HG03469 (cell line): Measurements from ENCODE around the gene AADAC.
"Not testable (repeated sequence)": the region's sequence is repeated elsewhere in the genome, so short reads cannot be mapped to it uniquely, and the experiment has no call there.

Experiments
- ATAC-seq: cut with Tn5 transposase; IDR thresholded peaks from one replicate; pipeline ENCODE4 v1.9.1; 2021; ENCODE audit warnings: mild to moderate bottlenecking, moderate library complexity, moderate number of reproducible peaks; ENCODE audit not compliant: unreplicated experiment

The AADAC gene

GRCh38 chr3:151813799-151814198, at the start of gene AADAC:
AADAC (plus strand) TSS chr3:151814116; CDS start chr3:151814163, 47 bp downstream.
- ATAC-seq = no peak

GRCh38 chr3:151764699-151765098, 49.2 kb upstream of the AADAC start:
- not testable (repeated sequence) for ATAC-seq

- ATAC-seq = no peak
These were observed 48.2 kb upstream of the AADAC start for GRCh38 chr3:151765685-151766084.

GRCh38 chr3:151766454-151766853, 47.5 kb upstream of the AADAC start:
- no peak for ATAC-seq

- ATAC-seq = no peak
These were observed 45.5 kb upstream of the AADAC start for GRCh38 chr3:151768393-151768930.

GRCh38 chr3:151769175-151769574, 44.7 kb upstream of the AADAC start:
- ATAC-seq = no peak

GRCh38 chr3:151770956-151771355, 43.0 kb upstream of the AADAC start:
- no peak for ATAC-seq

GRCh38 chr3:151772825-151773480, 41.0 kb upstream of the AADAC start:
- ATAC-seq = no peak

GRCh38 chr3:151774235-151774634, 39.7 kb upstream of the AADAC start:
- no peak for ATAC-seq

- no peak for ATAC-seq
These were observed 39.0 kb upstream of the AADAC start for GRCh38 chr3:151774910-151775309.

- no peak for ATAC-seq
These were observed 38.3 kb upstream of the AADAC start for GRCh38 chr3:151775314-151776258.

GRCh38 chr3:151776259-151776740, 37.6 kb upstream of the AADAC start:
- no peak for ATAC-seq

GRCh38 chr3:151777880-151778279, 36.0 kb upstream of the AADAC start:
- no peak for ATAC-seq

GRCh38 chr3:151787626-151788025, 26.3 kb upstream of the AADAC start:
- ATAC-seq = no peak

- no peak for ATAC-seq
These were observed 25.5 kb upstream of the AADAC start for GRCh38 chr3:151788401-151788800.

GRCh38 chr3:151789853-151790463, 24.0 kb upstream of the AADAC start:
- no peak for ATAC-seq

- not testable (repeated sequence) for ATAC-seq
These were observed 23.2 kb upstream of the AADAC start for GRCh38 chr3:151790763-151791162.

GRCh38 chr3:151792411-151792810, 21.5 kb upstream of the AADAC start:
- ATAC-seq = no peak

- no peak for ATAC-seq
These were observed 20.3 kb upstream of the AADAC start for GRCh38 chr3:151793636-151794035.

GRCh38 chr3:151794080-151794479, 19.8 kb upstream of the AADAC start:
- ATAC-seq = no peak

- no peak for ATAC-seq
These were observed 18.6 kb upstream of the AADAC start for GRCh38 chr3:151795276-151795675.
